Testis (tissue), 3 donors: Measurements from ENCODE around the gene ACYP2. TPM values are rescaled to one million over a fixed set of nuclear protein-coding genes. Genes with fewer than 3 reads are reported as not detected.

Experiments used
- DNase-seq: peaks from one replicate; pipeline ENCODE4 v3.0.0-alpha.2; 2019
- H3K27ac ChIP-seq, 2 donors: fragments of 200-600 bp; sonication (generic); one replicate each; pipeline ENCODE4 v1.5.1; 2019
- H3K27me3 ChIP-seq: fragments of 200-600 bp; sonication (generic); one replicate; pipeline ENCODE4 v1.5.1; 2019
- H3K36me3 ChIP-seq: fragments of 200-600 bp; sonication (generic); one replicate; pipeline ENCODE4 v1.5.1; 2017; ENCODE audit warnings: low read depth; ENCODE audit errors: missing control alignments
- H3K4me1 ChIP-seq: fragments of 200-600 bp; sonication (generic); one replicate; pipeline ENCODE4 v1.5.1; 2019
- H3K4me3 ChIP-seq, 2 donors: fragments of 200-600 bp; sonication (generic); one replicate each; pipeline ENCODE4 v1.5.1; 2017 to 2019
- H3K9me3 ChIP-seq: fragments of 200-600 bp; sonication (generic); one replicate; pipeline ENCODE4 v1.5.1; 2017
- CTCF ChIP-seq, 3 experiments: fragments of 450-650 bp in 2 of 3; fragments of 200-600 bp in 1 of 3; sonication (generic) in 1 of 3; IDR thresholded peaks; one replicate each; pipeline ENCODE4 v1.5.1; 2016 to 2019; ENCODE audit warnings: antibody characterized with exemption in 3 of 3, mild to moderate bottlenecking in 2 of 3, moderate library complexity in 1 of 3
- POLR2A ChIP-seq: fragments of 450-650 bp; IDR thresholded peaks from one replicate; pipeline ENCODE4 v1.6.1; 2017; ENCODE audit warnings: antibody characterized with exemption, mild to moderate bottlenecking, moderate library complexity
- WGBS, 2 donors: methylation state at CpG; one replicate each; pipeline ENCODE4 v1.1.5; 2018; 5-methylcytosine and 5-hydroxymethylcytosine counted together
- intact Hi-C: fragments of 100-400 bp; cut with DNase I; formaldehyde crosslinking; loops from one replicate; pipeline ENCODE4 v1.15.1; 2023; ENCODE audit warnings: low total_unique reads
- polyA plus RNA-seq: library from polyadenylated mRNA; stranded (reverse); fragments of 350-450 nt; fragmentation: Illumina TruSeq; extraction: RNeasy Lipid Tissue Mini Kit (QIAGEN cat#74804); gene quantifications from one replicate; pipeline ENCODE4 v1.2.3, GENCODE V29; 2014; ENCODE audit warnings: low read depth, low replicate concordance; ENCODE audit not compliant: insufficient read depth
- total RNA-seq, 2 donors: library from RNA; depleted of rRNA; stranded (reverse); fragments of >200 nt; gene quantifications; one replicate each; pipeline ENCODE4 v1.2.3, GENCODE V29; 2016

Gene ACYP2
- total and polyA plus RNA-seq, 3 donors from 2014 or later = 23.2 to 36.2 (median 34.5) TPM

- Histone ChIP-seq H3K27me3 (no peaks in the 10 kb centered on the region), H3K36me3 (no peaks in the 10 kb centered on the region), H3K27ac (no peak overlapping the region), H3K9me3 (no peaks in the 10 kb centered on the region), H3K4me3 (no peak overlapping the region), H3K4me1 (no peaks in the 10 kb centered on the region)
- intact Hi-C loops = no loop called here
- WGBS, 2 donors = 85 to 86% methylated on average over 5 of the region's 5 CpGs
- TF ChIP-seq POLR2A (no peak), CTCF (IDR thresholded peaks at IDR 0.05) (no peak)
- DNase-seq = no peak
Observed at GRCh38 chr2:54295911-54296310, 180.5 kb downstream of the ACYP2 start.

GRCh38 chr2:54298514-54298913 is 183.1 kb downstream of the ACYP2 start:
- Histone ChIP-seq H3K27ac (no peak overlapping the region), H3K4me3 (no peak overlapping the region), H3K36me3 (no peaks in the 10 kb centered on the region), H3K4me1 (no peaks in the 10 kb centered on the region), H3K9me3 (no peaks in the 10 kb centered on the region), H3K27me3 (no peaks in the 10 kb centered on the region)
- 90 to 97% methylated on average over 5 of the region's 5 CpGs for WGBS, 2 donors
- DNase-seq = no peak
- TF ChIP-seq CTCF (IDR thresholded peaks at IDR 0.05) (no peak), POLR2A (no peak)
- intact Hi-C loops = no loop called here

- TF ChIP-seq POLR2A = no peak
- no peak for TF ChIP-seq CTCF (IDR thresholded peaks at IDR 0.05)
- Histone ChIP-seq H3K27me3 (no peaks in the 10 kb centered on the region), H3K9me3 (no peaks in the 10 kb centered on the region), H3K36me3 (no peaks in the 10 kb centered on the region), H3K4me3 (no peak overlapping the region), H3K27ac (no peak overlapping the region), H3K4me1 (no peaks in the 10 kb centered on the region)
- intact Hi-C loops = no loop called here
- DNase-seq = no peak
Observed at GRCh38 chr2:54303631-54304030, 188.2 kb downstream of the ACYP2 start.

- TF ChIP-seq POLR2A (no peak), CTCF (IDR thresholded peaks at IDR 0.05) (no peak)
- 78 to 90% methylated on average over 3 of the region's 3 CpGs for WGBS, 2 donors
- Histone ChIP-seq H3K4me1 (no peaks in the 10 kb centered on the region), H3K4me3 (no peak overlapping the region), H3K27me3 (no peaks in the 10 kb centered on the region), H3K27ac (no peak overlapping the region), H3K36me3 (no peaks in the 10 kb centered on the region), H3K9me3 (no peaks in the 10 kb centered on the region)
- DNase-seq = no peak
- intact Hi-C loops = no loop called here
Observed at GRCh38 chr2:54306556-54306955, 191.1 kb downstream of the ACYP2 start.

GRCh38 chr2:54308186-54308585 is 192.8 kb downstream of the ACYP2 start:
- intact Hi-C loops = no loop called here
- Histone ChIP-seq H3K27ac (no peak overlapping the region), H3K9me3 (no peaks in the 10 kb centered on the region), H3K27me3 (no peaks in the 10 kb centered on the region), H3K4me3 (no peak overlapping the region), H3K4me1 (no peaks in the 10 kb centered on the region), H3K36me3 (no peaks in the 10 kb centered on the region)
- no peak for TF ChIP-seq POLR2A
- no peak for TF ChIP-seq CTCF (IDR thresholded peaks at IDR 0.05)
- WGBS, 2 donors = 64 to 68% methylated on average over 6 of the region's 6 CpGs
- no peak for DNase-seq
